Amniotic epithelial cell (primary cell): ENCODE measurements around the gene CLTCL1.

Source experiments
- DNase-seq: peaks from one replicate; pipeline ENCODE4 v3.0.0-alpha.2; 2010; ENCODE audit warnings: low read depth

Gene CLTCL1

DNA sequence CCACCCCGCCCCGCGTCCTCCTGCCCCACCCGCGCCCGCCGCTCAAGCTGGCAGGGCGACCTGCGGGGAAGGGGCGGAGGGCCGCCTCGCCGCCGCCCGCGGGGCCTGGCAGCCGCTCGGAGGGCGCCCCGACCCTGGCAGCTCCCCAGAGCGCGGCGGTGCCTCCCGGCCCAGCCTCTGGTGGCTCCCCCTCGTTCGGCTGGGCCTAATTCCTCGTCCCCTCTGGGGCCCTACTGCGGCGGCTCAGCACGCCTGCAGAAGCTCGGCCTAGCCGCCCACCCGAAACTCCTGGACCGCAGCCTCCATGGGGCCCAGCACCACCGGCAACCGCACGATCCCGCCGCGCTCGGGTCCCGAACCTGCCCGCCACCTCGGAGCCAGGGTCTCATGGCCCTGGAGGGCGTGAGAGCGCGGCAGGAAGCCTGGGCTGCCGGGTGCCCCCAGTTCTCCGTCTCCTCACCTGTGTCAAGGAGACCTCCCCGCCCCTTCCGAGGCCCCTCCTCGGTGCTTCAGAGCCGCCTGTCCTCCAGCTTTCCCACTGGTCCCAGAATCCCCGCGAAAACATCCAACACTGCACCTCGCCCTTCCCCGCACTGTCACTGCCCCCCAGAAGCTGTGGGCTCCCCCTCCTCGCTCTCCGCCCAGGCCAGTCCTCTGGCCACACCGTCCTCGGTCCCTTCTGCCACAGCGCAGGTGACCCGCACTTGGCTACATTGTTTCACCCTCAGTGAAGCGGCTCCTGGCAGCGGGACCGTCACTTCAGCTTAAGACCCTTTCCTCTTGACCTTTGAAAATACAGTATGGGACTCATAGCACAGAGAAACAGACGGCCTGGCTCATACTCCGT lies 140.8 kb downstream of the CLTCL1 start:
- no peak for DNase-seq

DNA sequence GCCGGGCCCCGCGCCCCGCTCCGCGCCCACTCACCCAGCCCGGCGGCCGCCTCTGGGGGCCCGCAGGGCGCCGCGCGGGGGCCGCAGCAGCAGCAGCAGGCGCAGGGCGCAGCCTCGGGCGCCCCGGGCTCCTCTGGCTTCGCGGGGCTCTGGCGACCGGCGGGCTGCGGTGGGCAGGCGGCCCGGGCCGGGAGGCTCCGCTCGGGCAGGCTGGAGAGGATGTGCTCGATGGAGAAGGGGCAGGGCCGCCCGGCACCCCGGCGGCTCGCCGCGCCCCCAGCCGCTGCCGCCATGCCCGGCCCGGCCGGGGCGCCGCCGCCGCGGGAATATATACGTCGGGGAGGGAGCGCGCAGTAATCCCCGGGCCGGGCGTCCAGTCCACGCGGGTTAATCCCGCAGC lies 141.5 kb downstream of the CLTCL1 start, which contains the start of gene GSC2:
Gene GSC2, minus strand, starts transcription at position 302 of the 400 bp plus-strand sequence. Its CDS starts 9 bp downstream, at position 293.
- no peak for DNase-seq

DNA sequence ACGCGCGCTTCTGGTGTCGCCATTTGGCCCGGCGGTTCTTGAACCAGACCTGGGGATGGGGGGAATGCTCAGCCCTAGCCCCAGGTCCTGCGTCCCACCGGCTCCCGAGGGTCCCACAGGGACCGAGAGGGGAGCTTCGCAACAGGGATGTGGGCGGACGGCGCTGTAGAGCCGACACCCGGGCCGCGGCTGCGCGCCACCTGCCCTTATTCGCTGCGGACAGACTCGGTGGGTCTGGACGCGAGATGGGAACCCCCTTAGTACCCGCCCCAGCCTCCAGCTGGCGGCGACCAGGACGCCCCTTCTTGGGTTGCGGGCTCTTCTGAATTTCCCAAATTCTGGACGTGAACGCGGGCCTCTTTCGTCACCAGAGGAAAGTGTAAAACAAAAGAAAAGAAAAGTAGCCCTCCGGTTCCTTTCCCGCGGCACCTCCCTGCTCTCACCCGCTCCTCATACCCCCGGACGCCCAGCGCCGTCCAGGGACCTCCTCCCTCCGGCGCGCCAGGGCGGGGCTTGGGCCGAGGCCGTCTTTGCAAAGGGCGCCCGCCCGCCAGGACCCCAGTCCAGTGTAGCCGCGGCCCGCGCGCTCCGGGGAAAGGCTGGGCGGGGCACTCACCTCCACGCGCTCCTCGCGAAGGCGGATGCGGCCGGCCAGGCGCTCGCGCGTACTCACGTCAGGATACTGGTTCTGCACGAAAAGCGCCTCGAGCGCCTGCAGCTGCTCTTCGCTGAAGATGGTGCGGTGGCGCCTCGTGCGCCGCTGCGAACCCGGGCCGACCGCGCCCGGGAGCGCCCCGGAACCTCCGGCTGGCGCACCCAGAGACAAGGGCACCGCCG lies 142.3 kb downstream of the CLTCL1 start:
- DNase-seq: no peak

DNA sequence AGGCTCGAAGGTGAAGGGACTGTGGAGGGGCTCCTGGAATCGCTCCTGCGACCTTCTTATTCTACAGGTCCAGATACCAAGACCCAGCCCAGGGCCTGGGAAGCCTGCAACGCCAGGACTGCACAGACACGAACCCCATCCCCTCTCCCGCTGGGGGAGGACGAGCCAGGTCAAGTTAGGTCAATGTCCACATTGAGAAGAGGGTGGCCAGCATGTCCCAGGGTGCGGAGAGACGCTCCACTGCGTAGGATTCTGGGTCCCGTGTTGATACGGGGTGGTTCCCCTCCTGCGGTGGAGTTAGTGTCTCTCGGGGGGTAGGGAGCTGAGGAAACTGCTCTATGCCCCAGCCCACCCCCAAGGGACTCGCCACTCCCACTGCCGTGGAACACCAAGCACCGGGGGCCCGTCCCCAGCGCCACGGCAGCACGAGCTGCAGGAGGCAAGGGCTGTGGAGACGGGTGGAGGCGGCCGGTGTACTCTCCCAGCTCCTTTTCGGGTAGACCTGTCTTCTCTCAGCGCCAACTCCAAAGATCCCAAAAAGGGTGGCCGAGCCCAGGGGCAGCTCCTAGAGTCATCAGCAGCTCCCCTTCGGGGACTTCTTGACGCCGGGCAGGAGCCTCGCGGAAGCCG lies 143.0 kb downstream of the CLTCL1 start:
- DNase-seq: no peak

DNA sequence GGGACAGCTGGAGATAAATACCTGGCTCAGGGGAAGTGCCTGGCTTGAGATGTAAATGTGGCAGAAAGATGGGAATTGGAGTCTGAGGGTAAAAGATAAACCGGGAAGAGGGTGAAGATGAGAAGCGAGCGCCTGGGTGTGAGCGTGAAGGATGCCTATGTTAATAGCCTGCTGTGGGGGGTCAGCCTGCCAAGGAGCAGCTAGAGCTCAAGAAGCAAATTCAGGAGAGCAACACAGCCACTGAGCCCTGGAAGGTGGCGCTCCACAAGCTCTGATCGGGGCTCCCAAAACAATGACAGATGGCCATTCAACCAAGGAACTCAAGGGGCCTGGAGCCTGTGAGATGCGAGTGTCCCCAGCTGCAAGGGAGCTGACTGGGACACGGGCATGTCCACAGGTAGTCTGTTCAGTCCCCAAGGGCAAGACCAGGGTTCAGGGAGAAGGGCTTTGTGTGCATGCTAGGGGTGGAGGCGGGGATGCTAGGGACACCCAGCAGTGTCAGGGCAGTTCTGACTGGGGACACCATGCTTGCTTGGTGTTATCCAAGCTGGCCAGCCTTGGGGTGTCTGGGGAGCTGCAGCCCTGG lies 144.2 kb downstream of the CLTCL1 start:
- no peak for DNase-seq

DNA sequence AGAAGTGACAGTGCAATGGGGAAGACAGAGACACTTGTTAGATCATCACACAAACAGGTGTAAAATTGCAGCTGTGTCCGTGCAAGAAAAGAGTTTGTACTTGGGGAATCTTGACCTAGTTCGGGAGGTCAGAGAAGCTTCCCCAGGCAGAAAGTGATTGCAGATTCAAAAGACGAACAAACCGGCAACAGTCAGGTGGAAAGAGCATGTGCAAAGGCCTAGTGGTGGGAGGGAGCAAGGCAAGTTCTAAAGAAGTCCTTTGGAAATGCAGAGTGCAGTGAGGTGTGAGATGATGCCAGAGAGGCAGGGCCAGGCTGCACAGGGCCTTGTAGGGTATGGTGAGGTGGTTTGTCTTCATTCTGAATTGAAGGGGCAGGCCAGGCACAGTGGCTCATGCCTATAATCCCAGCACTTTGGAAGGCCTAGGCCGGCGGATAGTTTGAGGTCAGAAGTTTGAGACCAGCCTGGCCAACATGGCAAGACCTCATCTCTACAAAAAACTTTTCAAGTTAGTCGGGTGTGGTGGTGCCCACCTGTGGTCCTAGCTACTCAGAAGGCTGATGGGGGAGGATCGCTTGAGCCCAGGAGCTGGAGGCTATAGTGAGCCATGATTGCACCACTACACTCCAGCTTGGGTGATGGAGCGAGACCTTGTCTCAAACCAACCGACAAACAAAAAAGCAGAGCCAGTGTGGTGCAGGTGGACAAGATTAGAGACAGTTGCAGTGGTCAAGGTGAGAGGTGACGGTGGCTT lies 145.1 kb downstream of the CLTCL1 start:
- DNase-seq: no peak

DNA sequence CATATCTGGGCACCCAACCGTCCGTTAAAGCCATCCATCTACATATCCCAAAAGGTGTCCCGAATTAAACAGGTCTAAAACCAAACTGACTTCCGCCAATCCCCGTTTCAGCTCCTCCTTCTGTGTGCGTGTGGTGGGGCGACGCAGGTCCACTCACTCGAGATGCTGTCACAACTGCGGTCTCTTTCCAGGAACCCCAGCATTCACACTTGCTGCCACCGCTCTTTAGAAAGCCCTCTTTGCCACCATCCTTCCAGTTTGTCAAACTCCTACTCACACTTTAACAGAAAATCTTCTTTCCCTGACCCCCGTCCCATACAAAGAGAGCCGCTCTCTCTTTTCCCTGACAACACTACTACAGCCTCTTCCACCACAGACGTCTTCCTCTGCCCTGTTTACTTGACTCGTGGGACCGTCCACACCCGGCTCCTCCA lies 147.5 kb downstream of the CLTCL1 start:
- DNase-seq: no peak

DNA sequence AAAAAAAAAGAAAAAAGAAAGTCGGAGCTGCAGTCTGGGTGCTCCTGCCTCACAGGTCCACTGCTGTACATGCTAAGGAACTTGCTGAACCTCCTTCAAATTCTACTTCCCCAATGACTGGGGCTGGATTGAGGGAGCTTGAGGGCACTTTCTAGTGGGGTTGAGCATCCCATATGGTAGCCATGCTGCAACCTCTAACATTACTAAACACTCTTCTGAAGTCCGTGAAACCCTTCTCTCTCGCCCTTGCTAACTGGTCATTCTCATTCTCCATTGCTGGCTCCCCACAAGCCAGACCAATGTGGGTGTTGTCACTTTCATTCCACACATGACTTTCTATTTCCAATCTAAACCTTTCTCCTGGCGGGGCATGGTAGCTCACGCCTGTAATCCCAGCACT lies 148.3 kb downstream of the CLTCL1 start:
- DNase-seq: no peak

DNA sequence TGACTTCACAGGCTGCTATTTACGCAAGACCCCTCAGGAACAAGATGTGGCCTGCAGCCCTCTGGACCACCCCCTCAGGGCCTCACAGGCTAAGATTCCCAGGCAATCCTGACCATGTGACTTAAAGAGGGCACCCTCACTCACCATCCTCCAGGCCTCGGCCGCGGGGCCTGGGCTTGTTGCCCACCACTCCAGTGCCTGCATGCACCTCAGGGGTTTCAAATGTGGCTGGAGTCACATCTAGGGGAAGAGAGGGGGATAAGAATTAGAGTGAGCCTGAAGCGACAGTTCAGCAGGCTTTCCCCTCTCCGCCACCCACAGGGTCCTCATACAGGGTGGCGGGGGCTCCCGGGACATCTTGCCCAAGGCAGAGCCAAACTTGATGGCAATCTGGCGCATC lies 149.1 kb downstream of the CLTCL1 start:
- no peak for DNase-seq

DNA sequence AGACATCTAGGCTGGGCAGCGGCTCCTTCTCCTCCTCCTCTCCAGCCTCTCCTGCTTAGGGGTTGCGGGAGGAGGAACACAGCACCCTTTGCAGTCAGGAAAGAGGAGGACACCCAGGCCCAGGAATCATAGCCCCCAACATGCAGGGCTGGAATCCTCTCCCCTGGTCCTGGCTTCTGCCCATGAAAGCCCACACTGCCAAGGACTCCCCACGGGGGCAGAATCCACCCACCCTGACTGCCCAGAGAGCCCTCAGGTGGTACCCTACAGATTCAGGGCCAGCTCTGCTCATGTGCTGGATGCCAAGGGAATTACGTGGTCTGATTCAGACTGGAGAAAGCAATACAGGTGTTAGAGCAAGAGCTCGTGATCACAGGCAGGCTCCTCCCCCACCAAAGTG lies 151.5 kb downstream of the CLTCL1 start:
- DNase-seq: no peak

DNA sequence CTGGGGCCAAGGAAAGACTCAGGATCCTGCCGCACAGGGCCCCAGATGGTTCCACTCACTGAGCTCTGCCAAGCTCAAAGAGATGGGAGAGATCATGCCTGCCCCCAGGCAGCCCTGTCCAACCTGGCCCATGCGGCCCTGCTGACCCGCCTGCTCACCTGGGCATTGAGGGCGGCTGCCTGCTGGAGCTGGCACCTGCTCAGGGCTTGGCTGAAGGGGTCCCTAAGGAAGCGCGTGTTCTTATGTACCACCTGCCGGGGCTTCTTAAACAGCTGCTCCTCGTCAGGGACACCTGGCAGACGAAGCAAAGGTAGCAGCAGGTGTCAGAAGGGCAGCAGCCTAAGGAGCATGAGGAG lies 152.5 kb downstream of the CLTCL1 start:
- DNase-seq: no peak

DNA sequence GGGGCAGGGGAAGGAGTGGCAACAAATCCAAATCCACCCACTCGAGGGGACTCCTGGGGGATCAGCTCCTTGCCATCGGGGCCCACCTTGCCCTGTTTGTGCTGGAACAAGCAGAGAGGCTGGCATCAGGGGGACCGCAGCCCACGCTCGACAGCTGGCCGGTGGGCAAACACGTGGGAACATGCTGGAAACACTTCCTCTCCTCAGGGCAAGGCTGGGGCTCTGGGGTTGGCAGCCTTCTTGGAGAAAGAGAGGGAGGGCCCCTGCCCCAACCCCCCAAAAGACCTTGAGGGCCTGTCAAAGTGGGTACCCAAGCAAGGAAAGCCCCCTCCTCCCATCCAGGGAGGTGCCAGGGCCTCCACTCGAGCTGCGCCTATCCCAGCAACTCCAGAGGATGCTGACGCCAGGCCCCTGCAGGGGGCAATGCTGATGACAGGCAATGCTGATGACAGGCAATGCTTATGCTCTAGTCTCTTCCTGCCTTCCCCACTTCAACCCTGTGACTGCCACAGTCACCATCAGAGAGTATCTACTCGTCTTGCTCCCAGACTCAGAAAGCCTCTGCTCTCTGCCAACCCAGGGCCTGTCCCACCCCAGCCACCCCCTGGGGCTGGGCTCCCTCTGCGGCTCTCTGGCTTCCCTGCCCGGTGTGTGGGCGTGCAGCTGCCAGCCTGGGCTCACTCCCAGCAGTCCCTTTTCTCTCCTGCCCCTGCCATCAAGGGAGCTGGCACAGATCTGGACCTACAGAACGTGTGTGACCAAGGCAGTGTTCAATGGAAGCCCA lies 153.1 kb downstream of the CLTCL1 start:
- DNase-seq: no peak

DNA sequence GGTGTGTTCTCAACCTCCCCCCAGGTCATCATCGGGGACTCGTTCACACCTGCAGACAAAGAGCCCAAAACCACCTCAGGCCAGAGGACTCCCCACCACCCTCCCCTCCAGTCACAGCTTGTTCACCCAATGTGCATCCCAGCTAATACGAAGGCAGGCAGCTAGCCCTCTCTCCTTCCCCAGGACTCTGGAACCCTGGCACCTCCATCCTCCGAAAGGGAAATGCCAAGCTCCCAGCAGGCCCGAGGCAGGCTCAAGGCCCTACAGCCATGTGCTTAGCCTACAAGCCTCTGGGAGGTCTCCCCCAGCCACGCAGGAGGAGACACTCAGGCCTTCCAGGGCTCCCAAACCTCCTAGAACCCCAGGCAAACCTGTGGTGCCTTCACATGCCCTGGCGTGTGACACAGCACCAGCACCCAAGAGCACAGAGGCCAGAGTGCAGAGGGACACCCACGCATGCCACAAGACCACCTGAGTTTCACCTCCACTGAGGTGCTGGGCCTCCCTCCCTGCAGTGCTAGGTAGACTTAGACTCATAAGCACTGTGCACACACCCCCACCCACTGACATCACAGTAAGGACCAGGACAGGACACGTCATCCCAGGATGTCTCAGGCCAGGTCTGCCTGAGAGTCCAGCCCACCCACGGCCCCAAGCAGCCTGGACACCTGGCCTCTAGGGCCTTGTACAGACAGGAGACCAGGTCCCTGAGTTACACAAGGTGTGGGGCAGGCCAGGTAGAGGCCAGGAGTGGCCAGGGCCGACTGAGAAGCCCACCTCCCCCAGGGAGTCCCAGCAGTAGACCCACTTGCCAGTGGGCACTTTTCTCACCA lies 153.9 kb downstream of the CLTCL1 start:
- DNase-seq: no peak

DNA sequence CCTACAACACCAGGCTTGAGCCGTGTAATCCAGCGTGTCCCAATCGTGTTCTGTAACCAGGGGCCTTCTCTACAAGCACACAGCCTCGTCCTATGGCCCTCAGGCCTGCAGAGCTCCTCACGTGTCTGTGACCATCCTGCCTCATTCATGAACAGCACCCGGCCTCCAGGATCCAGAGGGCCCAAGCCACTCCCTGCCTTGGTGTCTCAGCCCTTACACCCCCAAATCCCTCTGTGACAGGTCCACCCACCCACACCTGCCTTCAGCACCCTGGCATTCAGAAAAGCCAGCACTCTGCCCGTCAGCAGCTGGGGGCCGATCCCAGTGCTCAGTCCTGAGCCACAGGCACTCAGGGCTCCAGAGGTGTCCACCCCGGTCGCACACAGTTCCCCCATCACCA lies 154.6 kb downstream of the CLTCL1 start:
- DNase-seq: no peak

DNA sequence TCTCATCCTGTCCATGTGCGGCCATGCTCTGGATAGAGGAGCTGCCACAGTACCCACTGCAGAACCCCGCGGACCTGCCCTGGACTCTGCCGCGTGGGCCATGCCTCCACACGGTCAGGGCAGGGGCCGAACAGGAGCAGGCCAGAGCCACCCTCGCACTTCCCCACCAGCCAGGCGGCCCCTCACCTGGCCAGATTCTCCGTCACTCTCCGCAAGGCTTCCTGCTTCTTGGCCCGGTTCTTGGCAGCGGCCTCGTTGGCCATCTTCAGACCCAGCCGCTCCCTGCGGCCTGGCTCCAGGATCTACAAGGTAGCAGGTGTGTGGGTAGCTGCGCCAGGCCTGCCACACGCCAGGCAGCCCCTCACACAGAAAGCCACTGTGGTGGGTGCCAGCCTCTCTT lies 156.6 kb downstream of the CLTCL1 start:
- no peak for DNase-seq

DNA sequence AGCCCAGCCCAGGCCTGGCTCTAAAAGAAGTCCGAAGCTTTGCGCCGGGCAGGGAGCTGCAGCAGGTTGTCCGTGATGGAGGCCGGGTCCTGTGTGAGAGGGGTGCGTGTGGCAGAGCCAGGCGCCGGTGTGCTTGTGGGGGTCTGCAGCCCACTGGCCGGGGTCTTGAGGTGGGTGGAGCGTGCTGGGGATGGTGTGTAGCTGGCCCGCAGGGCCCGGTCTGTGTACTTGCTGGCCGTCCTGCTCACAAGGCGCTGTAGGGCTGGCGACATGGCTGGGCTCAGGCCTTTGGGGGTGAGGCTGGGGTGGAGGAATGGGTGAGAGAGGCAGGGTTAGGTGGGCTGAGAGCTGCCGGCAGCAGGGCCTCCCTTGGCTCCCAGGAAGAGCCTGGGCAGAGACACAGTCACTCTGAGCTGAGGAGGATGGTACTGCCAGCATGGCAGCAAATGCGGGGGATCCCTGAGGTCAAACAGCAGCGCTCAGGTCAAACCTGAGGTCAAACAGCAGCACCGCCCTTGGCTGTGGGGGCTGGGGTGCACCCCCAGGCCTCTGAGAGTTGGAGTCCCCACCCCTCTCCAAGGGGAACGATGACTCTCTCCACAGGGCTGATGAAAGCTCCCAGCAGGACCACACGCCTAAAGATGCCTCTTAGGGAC lies 157.2 kb downstream of the CLTCL1 start:
- no peak for DNase-seq

DNA sequence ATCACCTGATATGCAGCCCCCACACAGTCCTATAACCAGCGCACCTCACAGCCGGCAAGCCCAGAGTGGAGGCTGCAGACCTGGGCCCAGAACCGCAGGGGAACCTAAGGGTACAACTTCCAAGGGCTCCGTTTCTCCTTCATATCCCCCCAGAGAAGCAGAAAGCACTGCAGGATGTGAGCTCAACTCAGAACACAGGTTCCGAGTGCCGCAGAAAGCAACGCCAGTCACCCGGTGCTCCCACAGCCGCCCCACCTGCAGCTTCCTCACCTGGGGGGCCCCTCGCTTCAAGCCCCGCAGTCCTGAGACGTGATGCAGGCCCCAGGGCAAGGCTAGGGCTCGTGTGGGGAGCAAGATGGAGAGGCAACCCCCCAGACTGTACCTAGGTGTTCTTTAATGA lies 158.0 kb downstream of the CLTCL1 start:
- DNase-seq: no peak

DNA sequence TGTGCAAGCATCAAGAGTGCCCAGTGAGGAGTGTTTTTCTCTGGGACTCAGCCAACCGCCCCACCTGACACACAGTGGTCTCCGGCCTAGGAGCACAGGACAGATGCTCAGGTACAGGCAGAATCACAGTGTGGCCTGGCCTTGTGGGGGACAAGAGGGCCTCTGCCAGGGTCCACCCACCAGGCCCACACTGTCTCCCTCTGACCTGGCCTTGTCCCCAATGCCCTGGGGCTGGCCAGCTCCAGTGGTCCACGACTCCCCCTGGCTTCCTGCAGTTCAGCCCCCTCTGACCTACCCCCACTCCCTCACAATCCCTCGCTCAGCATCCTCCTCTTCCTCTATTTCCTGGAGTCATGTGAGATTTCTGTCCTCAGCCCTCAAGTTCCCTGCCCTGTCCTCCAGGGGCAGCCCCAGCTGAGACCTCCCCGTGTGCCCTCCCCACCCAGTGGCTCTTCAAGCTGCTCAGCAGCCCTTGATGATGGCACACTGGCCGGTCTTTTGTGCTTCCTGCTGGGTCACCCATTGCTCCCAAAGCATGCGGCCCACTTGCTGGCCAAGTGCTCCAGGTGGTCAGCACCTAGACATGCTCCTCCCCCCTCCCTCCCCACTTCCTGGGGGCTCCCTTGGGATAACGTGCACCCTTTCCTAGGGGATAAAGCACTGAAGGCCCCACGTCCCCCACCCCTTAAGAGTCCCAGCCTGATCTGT lies 158.7 kb downstream of the CLTCL1 start:
- no peak for DNase-seq

DNA sequence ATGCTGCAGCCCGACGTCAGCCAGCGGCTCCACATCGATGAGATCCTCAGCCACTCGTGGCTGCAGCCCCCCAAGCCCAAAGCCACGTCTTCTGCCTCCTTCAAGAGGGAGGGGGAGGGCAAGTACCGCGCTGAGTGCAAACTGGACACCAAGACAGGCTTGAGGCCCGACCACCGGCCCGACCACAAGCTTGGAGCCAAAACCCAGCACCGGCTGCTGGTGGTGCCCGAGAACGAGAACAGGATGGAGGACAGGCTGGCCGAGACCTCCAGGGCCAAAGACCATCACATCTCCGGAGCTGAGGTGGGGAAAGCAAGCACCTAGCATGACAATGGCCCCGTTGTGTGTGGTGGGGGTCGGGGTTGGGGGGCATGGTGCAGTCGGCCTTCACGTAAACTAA lies 159.4 kb downstream of the CLTCL1 start:
- no peak for DNase-seq
